Measurements from ENCODE around the gene SYNE1.

DNA sequence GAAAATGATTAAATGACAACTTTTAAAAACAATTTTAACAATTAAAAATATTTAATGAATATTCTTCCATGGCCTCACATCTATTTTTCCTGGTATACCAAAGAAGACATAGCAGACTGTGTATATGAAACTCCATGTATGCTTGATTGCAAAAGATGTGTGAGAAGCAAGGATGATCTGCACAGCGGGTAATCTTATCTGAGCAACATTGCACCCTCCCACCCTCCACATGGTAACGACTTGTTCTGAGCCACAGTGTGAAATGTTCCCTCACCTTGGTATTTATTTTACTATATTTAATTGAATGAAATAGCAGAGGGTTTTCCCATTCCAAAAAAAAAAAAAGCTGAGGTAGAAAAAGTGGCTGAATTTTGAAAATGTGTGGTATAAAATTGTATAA is 204.4 kb downstream of the SYNE1 start:
- TF ChIP-seq POLR2A (IDR thresholded peaks at IDR 0.05; ENCODE audit: low read length) (no peak), GATA1 (IDR thresholded peaks at IDR 0.05; ENCODE audit: low read depth, low read length) (no peak)

Data from erythroblast (primary cell).